GM18508 (cell line): Measurements from ENCODE around the gene EXOSC5.
A peak's percentile ranks its signal among the peaks of the same experiment; 100 is the strongest.
"Not testable (repeated sequence)": the region's sequence is repeated elsewhere in the genome, so short reads cannot be mapped to it uniquely, and the experiment has no call there.

ENCODE experiments used
- ATAC-seq: cut with Tn5 transposase; IDR thresholded peaks from one replicate; pipeline ENCODE4 v1.9.1; 2021; ENCODE audit warnings: moderate number of reproducible peaks; ENCODE audit not compliant: insufficient read depth, unreplicated experiment

The EXOSC5 gene

GRCh38 chr19:41372501-41372900 is 24.7 kb downstream of the EXOSC5 start:
- ATAC-seq: no peak

- ATAC-seq: no peak
These were observed 25.6 kb downstream of the EXOSC5 start for GRCh38 chr19:41371541-41371940.

GRCh38 chr19:41371119-41371518 is 26.0 kb downstream of the EXOSC5 start:
- ATAC-seq: not testable (repeated sequence)

GRCh38 chr19:41369769-41370168 is 27.4 kb downstream of the EXOSC5 start:
- no peak for ATAC-seq

- no peak for ATAC-seq
These were observed 29.3 kb downstream of the EXOSC5 start for GRCh38 chr19:41367848-41368301.

- no peak for ATAC-seq
These were observed 31.1 kb downstream of the EXOSC5 start for GRCh38 chr19:41366089-41366488.

GRCh38 chr19:41364524-41365391 is 32.4 kb downstream of the EXOSC5 start:
- no peak for ATAC-seq

- peak; percentile 60 for ATAC-seq
These were observed 33.2 kb downstream of the EXOSC5 start, which contains the start of gene B9D2 for GRCh38 chr19:41363753-41364523. B9D2 (minus strand) TSS chr19:41364149; CDS start chr19:41363519, 630 bp downstream.

GRCh38 chr19:41363371-41363752 is 33.8 kb downstream of the EXOSC5 start:
- ATAC-seq: no peak

GRCh38 chr19:41362143-41362847 is 34.9 kb downstream of the EXOSC5 start:
- ATAC-seq: no peak

GRCh38 chr19:41359741-41360140 is 37.4 kb downstream of the EXOSC5 start:
- no peak for ATAC-seq

- no peak for ATAC-seq
These were observed 39.4 kb downstream of the EXOSC5 start for GRCh38 chr19:41357746-41358145.

- no peak for ATAC-seq
These were observed 40.0 kb downstream of the EXOSC5 start for GRCh38 chr19:41356984-41357739.

- no peak for ATAC-seq
These were observed 41.4 kb downstream of the EXOSC5 start for GRCh38 chr19:41355802-41356201.

GRCh38 chr19:41355035-41355434 is 42.1 kb downstream of the EXOSC5 start:
- ATAC-seq: no peak

- ATAC-seq: no peak
These were observed 42.7 kb downstream of the EXOSC5 start for GRCh38 chr19:41354343-41354953.

- ATAC-seq: no peak
These were observed 43.5 kb downstream of the EXOSC5 start, which contains the start of gene TGFB1 for GRCh38 chr19:41353466-41354342. TGFB1 (minus strand) TSS chr19:41353922; CDS start chr19:41353044, 878 bp downstream.
